Chondrocyte (in vitro differentiated cells): ENCODE measurements around the gene TSPOAP1. TPM values are rescaled to one million over a fixed set of nuclear protein-coding genes. Genes with fewer than 3 reads are reported as not detected.

Experiments
- DNase-seq: peaks from one replicate; pipeline ENCODE4 v3.0.0; 2021; ENCODE audit warnings: mixed read lengths, low spot score
- H3K27ac Mint-ChIP-seq: one replicate; pipeline ENCODE4 v1.8.0; 2021; ENCODE audit warnings: mild to moderate bottlenecking, moderate library complexity, mixed read lengths; ENCODE audit not compliant: unreplicated experiment
- H3K27me3 Mint-ChIP-seq: 2 replicates; pipeline ENCODE4 v1.8.0; 2021; ENCODE audit warnings: low read depth, mixed read lengths
- H3K36me3 Mint-ChIP-seq: 2 replicates; pipeline ENCODE4 v1.8.0; 2021; ENCODE audit warnings: low read depth, mixed read lengths
- H3K4me1 Mint-ChIP-seq: 2 replicates; pipeline ENCODE4 v1.8.0; 2021; ENCODE audit warnings: low read depth, mild to moderate bottlenecking, mixed read lengths
- H3K4me3 Mint-ChIP-seq: one replicate; pipeline ENCODE4 v1.8.0; 2021; ENCODE audit warnings: mild to moderate bottlenecking, moderate library complexity, mixed read lengths; ENCODE audit not compliant: unreplicated experiment
- H3K9me3 Mint-ChIP-seq: 2 replicates; pipeline ENCODE4 v1.8.0; 2021; ENCODE audit warnings: low read depth, mixed read lengths
- CTCF ChIP-seq: fragments of 200-600 bp; sonication (generic); IDR thresholded peaks from 2 replicates; pipeline ENCODE4 v1.5.0; 2021; ENCODE audit warnings: antibody characterized with exemption, mild to moderate bottlenecking, moderate library complexity
- total RNA-seq: library from RNA; stranded (reverse); gene quantifications from 3 replicates; pipeline ENCODE4 v1.2.1, GENCODE V29; 2021

TSPOAP1 gene
- total RNA-seq, 1 donor from 2014 or later: 2.0 TPM

DNA sequence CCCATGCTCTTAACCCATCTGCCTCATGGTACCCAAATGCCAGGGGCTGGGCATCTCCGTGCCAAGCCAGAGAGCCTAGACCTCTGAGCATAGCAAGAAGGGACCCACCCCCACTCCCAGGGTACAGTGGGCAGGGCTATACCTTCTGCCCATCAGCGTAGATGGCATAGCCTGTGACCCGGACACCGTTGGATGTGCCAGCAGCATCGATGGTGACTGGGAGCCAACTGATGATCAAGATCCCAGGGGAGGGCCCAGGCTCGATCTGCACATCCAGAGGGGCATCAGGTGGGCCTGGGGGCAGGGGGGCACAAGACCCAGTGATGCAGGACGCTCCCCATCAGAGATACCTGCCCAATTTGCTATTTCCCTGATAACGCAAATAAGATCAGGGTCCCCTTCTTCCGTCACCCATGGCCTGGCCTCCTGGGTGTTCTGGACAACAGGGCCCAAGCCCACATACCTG, 17.1 kb downstream of the TSPOAP1 start:
- no peaks in the 10 kb centered on the region for H3K4me1 Mint-ChIP-seq
- H3K36me3 Mint-ChIP-seq: no peaks in the 10 kb centered on the region
- H3K27me3 Mint-ChIP-seq: peaks cover 17% of the 10 kb centered on the region
- H3K27ac Mint-ChIP-seq: no peak overlapping the region
- DNase-seq: no peak
- no peaks in the 10 kb centered on the region for H3K9me3 Mint-ChIP-seq
- no peak overlapping the region for H3K4me3 Mint-ChIP-seq
- TF ChIP-seq CTCF: no peak

GRCh38 chr17:58310511-58311428, 17.8 kb downstream of the TSPOAP1 start:
- H3K9me3 Mint-ChIP-seq: no peaks in the 10 kb centered on the region
- peak; percentile 87 for DNase-seq

DNA sequence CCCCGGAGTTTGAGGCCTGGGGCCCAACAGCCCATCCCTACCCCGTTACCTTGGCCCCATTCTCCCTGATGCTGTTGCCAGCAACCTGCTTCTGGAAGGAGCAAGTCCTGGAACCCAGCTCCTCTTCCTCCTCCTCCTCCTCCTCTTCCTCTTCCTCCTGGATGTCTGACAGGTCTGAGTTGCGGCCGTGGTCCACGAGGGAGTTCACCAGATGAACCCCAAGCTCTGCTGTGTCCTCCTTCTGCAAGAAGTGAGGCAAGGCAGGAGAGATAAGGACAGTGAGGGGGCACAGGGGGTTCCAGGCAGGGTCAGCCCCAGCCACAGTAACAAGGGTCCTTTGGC, 18.7 kb downstream of the TSPOAP1 start:
- no peak overlapping the region for H3K27ac Mint-ChIP-seq
- TF ChIP-seq CTCF: no peak
- H3K36me3 Mint-ChIP-seq: no peaks in the 10 kb centered on the region

More at GRCh38 chr17:58310511-58311428, 17.8 kb downstream of the TSPOAP1 start:
- Mint-ChIP-seq H3K4me1 (no peaks in the 10 kb centered on the region), H3K4me3 (no peak overlapping the region), H3K27ac (no peak overlapping the region), H3K27me3 (peaks cover 17% of the 10 kb centered on the region), H3K36me3 (no peaks in the 10 kb centered on the region)
- no peak for TF ChIP-seq CTCF

DNA sequence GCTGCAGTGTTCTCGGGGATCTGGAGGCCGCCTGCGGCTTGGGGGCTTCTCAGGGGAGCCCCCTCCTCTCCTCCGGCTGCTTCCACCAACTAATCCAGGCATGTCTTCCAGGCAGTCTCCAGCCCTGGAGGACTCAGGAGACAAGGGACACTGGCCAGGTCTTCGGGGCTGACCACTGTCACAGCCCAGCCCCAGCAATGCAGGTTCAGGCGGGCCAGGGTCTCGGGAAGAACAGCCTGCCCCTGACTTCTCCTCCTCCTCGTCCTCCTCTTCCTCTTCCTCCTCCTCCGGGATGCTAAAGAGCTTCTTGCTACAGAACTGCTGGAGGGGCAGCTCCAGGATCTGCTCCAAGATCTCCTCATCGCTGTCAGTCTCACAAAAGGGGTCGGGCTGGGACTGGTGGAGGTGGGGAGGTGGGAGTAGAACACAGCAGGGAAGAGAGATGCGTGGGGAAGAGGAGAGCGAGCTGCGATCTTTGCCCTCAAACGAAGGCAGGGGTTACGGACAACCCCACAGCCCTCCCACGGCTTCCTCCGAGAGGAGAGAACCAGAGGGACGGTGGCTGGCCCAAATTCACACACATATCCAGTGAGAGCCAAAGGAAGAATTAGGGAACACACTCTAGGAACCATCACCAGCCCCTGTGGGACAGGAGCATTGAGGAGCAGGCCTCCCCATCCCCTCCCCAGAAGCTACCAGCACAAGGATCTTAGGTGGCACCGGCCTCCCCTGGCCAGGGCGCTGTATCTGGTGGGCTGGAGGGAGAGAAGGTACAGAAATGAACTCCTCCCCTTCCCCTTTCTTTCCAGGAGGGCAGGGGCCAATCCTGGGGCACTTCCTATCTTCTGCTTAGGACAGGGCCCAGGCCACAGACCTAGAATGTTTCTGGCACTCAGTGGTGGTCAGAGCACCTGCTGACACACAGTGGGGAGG, 19.3 kb downstream of the TSPOAP1 start:
- H3K36me3 Mint-ChIP-seq: no peaks in the 10 kb centered on the region
- no peaks in the 10 kb centered on the region for H3K9me3 Mint-ChIP-seq
- no peaks in the 10 kb centered on the region for H3K4me1 Mint-ChIP-seq
- no peak for TF ChIP-seq CTCF
- H3K27ac Mint-ChIP-seq: no peak overlapping the region
- no peak overlapping the region for H3K4me3 Mint-ChIP-seq
- peaks cover 9% of the 10 kb centered on the region for H3K27me3 Mint-ChIP-seq
- DNase-seq: no peak

More for the DNA sequence above, 18.7 kb downstream of the TSPOAP1 start:
- Mint-ChIP-seq H3K4me3 (no peak overlapping the region), H3K4me1 (no peaks in the 10 kb centered on the region), H3K27me3 (peaks cover 12% of the 10 kb centered on the region), H3K9me3 (no peaks in the 10 kb centered on the region)
- DNase-seq: no peak
